ENCODE measurements around the gene KCNJ16. TPM values are rescaled to one million over a fixed set of nuclear protein-coding genes. Genes with fewer than 3 reads are reported as not detected.
A peak's percentile ranks its signal among the peaks of the same experiment; 100 is the strongest.

KCNJ16 gene
- polyA plus RNA-seq, 4 donors, result 5.9 to 180 (median 144) TPM

DNA sequence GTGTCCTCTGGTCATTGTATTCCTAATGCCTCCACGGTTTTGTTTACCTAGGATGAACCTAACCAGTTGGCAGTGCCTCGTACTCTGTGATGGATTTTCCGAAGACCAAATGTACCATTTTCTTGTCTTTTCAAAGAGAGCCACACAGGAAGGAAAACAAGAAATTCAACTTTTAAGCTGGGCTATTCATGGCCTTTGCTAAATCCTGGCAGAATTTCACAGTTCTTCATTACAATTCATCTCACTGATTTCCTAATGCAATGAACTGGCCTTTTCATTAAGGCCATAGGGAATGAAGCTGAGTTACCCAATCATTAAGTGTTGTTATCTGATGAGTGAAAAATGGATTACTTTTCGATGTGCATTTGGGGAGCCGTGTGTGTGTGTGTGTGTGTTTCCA lies 7.9 kb upstream of the KCNJ16 start:
- DNase-seq (ENCODE audit: low read depth in 4 of 4, low spot score in 3 of 4), result no peak

DNA sequence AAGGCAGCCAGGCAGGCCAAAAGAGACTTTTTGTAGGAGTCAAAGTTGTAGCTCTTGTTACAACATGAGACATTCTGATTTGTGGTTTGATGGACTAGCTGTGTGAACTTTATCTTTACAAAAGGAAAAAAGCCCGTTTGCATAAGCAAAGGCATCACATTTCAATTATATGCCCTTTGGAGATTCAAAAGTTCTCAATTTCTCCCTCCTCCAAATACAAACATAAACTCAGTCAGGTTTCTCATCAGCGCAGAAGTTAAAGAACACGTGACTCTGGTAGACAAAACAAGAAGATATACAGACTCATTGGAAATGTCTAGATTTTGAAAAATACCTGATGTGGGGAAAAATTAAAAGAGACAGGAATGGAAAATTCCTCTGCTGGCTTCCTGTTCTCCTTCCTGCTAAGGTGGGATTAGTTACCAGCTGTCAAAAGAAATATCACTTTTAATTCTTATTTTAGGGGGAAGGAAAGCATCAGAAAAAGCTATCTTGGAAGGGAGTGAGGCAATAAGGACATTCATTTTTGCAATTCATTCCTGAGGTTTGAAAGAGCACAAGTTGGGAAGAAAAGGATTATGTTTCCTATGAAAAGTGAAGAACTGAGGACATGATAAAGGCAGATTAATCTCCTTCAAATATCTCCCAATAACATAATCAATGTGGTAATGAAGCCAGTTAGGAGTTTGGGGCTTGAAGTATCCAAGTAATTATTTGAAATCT lies 4.6 kb upstream of the KCNJ16 start:
- no peak for DNase-seq (ENCODE audit: low read depth in 4 of 4, low spot score in 3 of 4)

DNA sequence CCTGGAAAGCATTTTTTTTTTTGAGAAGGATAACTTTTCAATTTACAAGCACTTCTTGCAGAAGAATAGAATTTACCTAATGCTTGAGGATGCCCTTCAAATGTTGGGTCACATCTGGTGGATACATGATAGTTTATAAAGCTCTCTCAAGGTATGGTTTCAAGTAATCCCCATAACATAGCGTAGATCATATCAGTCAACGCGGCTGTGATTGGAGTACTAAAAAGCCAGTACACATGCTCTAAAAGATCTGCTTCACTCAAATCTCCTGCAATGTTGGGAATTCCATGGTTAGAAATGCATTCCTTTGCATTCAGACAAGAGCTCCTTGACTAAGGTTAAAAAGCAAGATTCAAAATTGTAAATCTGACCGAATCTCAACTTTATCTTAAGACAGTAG lies 3.9 kb upstream of the KCNJ16 start:
- DNase-seq (ENCODE audit: low read depth in 4 of 4, low spot score in 3 of 4), result no peak

DNA sequence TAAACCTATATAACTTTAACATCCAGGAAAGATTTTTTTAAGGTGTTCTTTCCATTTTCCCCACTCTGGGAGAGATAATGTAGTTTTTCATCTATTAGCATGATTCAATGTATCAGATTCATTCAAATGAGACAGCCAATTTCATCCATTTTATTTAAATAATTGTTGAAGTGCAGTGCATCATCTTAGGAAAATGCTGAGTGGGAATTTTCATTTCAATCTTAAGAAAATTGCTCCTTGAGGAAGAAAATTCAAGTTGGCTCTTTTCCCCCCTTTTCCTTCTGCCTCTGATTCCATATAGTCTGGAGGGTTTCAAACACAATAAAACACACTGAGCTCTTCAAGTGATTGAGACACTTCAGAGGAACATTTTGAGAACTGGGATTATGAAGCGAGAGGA lies 3.4 kb upstream of the KCNJ16 start:
- DNase-seq (ENCODE audit: low read depth in 4 of 4, low spot score in 3 of 4), result no peak

DNA sequence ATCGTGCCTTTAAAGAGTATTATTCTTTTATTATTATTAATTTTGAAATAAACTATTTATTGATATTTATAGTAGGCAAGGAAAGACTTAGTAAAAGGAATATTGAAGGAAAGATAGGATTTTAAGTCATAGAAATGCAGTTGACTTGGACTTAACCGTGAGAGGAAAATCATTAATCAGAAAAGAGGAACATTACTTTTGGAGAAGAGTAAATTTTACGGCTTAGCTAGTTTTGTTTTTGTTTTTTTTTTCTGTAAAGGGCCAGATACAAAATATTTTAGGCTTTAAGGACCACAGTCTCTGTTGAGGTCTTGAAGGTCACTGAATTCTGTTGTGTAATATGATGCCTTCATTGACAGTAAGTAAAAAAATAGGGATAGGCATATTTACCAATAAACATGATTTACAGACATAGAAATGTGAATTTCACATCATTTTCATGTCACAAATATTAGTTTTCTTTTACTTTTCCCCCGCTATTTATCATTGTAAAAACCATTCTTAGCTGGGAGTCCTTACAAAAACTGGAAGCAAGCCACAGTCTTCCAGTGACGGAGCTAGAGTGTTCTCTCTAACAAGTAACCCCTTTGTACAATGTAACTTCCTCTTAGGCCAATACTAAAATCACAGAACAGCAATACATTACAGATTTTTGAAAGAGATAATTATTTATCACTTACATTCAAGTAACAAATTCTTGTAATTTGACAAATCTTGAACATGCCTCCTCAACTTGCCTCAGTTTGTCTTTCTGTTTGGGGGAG lies 2.3 kb upstream of the KCNJ16 start:
- DNase-seq (ENCODE audit: low read depth in 4 of 4, low spot score in 3 of 4), result no peak

DNA sequence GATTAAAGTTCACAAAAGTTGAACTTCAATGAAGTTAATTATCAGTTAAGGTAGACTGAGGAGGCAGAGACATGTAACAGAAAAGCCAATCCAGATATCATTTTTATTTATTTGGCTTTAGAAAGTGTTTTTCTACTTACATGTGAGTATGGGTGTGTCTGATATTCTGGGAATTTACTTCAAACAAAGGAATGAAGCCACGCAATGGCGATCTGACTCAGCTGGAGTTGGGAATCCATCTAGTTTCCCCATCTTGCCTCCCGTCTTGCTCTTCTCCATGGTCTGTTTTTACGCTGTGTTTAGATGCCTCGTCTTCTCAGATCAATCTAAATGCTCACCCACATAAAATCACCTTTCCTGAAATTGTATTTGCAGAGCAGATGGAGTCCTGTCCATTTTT lies 1.7 kb upstream of the KCNJ16 start:
- no peak for DNase-seq (ENCODE audit: low read depth in 4 of 4, low spot score in 3 of 4)

GRCh38 chr17:70073799-70074198 lies 1.2 kb upstream of the KCNJ16 start:
- DNase-seq (ENCODE audit: low read depth in 4 of 4, low spot score in 3 of 4), result no peak

GRCh38 chr17:70074236-70074830 lies 692 bp upstream of the KCNJ16 start:
- peak in 1 of 4 donors; percentile 26 for DNase-seq (ENCODE audit: low read depth in 4 of 4, low spot score in 3 of 4)

GRCh38 chr17:70076189-70076588 lies 1.2 kb downstream of the KCNJ16 start:
- no peak for DNase-seq (ENCODE audit: low read depth in 4 of 4, low spot score in 3 of 4)

DNA sequence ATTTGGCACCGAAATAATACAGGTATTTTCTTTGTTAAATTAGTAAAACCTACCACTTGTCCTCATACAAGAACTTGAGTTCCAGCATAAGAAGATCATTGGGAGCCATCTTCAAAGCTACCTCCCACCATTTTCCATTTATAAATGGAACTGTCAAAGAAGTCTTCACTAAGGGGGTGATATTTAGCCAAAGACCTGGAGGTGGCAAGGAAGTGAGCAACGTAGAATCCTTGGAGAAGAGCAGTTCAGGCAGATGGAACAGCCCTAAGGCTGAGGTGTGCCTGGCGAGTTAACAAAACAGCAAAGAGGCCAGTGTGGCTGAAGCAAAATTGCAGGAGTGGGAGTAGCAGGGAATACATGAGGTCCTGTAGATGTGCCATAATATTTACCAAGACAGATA lies 1.8 kb downstream of the KCNJ16 start:
- DNase-seq (ENCODE audit: low read depth in 4 of 4, low spot score in 3 of 4), result no peak

GRCh38 chr17:70078549-70078948 lies 3.5 kb downstream of the KCNJ16 start:
- no peak for DNase-seq (ENCODE audit: low read depth in 4 of 4, low spot score in 3 of 4)

DNA sequence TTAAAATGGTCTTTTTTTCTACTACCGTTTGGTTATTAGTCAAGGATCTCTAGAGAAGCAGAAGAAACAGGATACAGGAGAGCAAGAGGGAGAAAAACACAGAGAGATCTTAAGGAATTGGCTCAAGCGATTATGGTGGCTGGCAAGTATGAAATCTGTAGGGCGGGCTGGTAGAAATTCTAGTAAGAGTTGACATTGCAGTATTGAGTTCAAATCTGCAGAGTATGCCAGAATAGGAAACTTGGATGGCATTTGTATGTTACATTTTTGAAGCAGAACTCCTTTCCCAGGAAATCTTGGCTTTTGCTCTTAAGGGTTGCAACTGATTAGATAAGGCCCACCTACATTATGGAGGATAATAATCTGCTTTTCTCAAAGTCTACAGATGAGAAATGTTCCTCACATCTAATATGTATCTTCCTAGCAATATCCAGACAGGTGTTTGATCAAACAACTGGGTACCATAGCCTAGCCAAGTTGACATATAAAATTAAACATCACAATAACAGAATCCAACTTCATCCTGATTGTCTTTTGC lies 4.0 kb downstream of the KCNJ16 start:
- DNase-seq (ENCODE audit: low read depth in 4 of 4, low spot score in 3 of 4), result no peak

DNA sequence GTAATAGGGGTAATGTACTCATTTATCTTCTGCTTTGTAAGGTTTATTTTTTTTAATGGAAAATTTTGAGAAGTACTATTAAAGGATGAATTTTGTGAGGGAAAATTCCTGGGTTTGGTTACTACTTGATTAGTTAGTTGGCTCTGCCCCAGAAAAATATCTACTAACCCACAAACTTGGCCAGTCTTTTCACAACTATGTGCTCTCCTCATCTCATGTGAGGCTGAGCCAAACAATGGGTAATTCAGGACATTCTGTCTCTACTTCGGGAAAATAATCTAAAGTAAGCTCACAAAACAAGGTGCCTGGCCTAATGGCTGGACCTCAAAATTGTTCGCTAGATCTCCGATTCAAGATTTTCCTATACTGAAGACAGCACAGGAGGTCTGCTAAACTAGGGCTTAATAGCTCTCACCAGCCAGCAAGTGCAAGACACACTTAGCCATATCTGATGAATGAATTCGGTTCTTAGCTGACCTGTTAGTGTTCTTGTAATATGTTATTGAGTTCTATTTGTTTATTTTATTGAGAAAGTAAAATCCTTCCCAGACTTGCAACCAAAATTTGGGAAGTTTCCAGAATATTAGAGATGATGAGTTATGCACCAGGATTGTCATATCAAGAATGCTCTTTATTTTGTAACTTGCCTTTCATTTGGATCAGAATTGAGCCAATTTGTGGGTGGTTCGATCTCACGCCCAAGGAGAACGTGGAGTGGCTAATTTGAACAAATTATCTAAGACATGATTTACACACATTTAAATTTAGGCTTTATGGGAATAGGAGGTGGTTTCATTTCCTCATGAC lies 5.7 kb downstream of the KCNJ16 start:
- no peak for DNase-seq (ENCODE audit: low read depth in 4 of 4, low spot score in 3 of 4)

GRCh38 chr17:70081885-70082284 lies 6.9 kb downstream of the KCNJ16 start:
- DNase-seq (ENCODE audit: low read depth in 4 of 4, low spot score in 3 of 4), result no peak

- no peak for DNase-seq (ENCODE audit: low read depth in 4 of 4, low spot score in 3 of 4)
Observed at GRCh38 chr17:70084476-70084875, 9.5 kb downstream of the KCNJ16 start.

GRCh38 chr17:70086516-70086915 lies 11.5 kb downstream of the KCNJ16 start:
- no peak for DNase-seq (ENCODE audit: low read depth in 4 of 4, low spot score in 3 of 4)

DNA sequence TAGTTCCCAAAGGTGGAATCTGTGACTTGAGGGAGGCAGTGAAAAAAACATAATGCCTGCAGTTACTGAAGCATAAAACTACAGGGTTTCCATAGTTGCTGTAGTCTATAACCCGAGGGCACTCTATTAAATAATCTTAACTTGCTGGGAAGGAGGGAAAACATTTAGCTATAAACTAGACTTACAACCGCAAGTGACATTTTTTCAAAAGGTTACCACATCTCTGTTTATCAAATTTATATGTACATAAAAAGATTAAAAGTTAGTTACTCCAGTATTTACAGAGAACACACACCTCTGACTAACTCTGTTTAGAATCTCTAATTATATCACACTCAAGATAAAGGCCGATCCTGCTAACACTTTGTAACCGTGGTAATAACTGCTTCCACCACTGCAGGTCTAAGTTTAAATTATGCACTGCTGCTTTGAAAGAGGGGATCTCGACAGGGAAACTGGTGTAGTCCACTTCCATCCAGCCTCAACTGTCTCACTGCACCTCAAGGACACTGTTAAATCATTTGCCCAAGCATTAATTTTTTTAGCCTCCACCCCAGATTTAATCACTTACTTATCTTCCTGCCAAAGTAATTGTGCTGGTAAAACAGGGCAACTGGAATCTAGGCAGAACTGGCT lies 14.6 kb downstream of the KCNJ16 start:
- DNase-seq (ENCODE audit: low read depth in 4 of 4, low spot score in 3 of 4), result no peak

- no peak for DNase-seq (ENCODE audit: low read depth in 4 of 4, low spot score in 3 of 4)
Observed at GRCh38 chr17:70091005-70091568, 16.1 kb downstream of the KCNJ16 start.

- DNase-seq (ENCODE audit: low read depth in 4 of 4, low spot score in 3 of 4), result no peak
Observed at GRCh38 chr17:70091696-70092095, 16.7 kb downstream of the KCNJ16 start.

DNA sequence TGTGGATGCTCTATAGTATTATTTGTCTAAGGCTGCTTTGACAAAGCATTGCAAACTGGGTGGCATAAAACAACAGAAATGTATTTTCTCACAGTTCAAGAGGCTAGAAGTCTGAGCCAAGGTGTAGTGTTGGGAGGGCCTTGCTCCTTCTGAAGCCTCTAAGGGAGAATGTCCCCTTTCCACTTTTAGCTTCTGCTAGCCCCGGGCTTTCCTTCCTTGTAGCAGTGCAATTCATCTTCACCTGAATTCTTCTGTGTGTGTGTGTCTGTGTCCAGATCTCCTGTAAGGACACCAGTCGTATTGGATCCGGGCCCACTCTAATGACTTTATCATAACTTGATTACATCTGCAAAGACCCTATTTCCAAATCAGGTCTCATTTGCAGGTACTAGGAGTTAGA lies 18.1 kb downstream of the KCNJ16 start:
- DNase-seq (ENCODE audit: low read depth in 4 of 4, low spot score in 3 of 4), result no peak

Measured in left renal pelvis (tissue), 4 donors.